ENCODE results near the gene PLCB4.

The PLCB4 gene

DNA sequence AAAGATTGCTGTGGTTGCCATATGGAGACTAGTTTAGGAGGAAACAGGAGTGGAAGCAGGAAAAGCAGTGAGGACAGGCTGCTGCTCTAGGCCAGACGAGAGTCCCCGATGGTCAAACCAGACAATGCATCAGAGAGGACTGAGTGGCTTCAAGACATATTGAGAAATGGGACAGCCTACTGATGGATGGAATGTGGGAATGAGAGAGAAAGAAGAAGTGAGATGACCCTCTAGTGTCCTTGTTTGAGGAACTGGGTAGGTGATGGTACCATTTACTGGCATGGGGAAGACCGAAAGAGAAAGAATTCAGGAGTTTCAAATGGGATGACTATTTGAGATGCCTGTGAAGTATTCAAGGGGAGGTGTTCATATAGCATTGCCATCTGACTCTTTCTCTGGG, 333.7 kb downstream of the PLCB4 start:
- no peak overlapping the region for H3K4me3 ChIP-seq (ENCODE audit: low read depth, low read length)
- no peak for TF ChIP-seq CTCF (IDR thresholded peaks at IDR 0.05; ENCODE audit: low read depth, low read length)

DNA sequence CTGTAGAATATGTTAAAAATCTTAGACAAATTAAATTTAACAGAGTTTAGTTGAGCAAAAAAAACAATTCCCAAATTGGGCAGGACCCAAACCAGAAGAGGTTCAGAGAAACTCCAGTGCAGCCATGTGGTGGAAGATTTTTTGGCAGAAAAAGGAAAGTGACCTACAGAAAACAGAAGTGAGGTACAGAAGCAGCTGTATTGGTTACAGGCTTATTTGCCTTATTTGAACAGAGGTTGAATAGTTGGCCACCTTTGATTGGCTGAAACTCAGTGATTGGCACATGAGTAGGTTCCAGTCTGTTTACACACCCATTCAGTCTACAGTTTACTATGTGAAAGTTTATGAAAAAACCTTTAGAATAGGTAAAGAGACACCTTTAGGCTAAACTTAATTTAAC, 334.6 kb downstream of the PLCB4 start:
- H3K4me3 ChIP-seq (ENCODE audit: low read depth, low read length) = no peak overlapping the region
- H3K9me3 ChIP-seq (ENCODE audit: severe bottlenecking) = no peaks in the 10 kb centered on the region
- H3K27ac ChIP-seq = no peak overlapping the region
- TF ChIP-seq CTCF (IDR thresholded peaks at IDR 0.05; ENCODE audit: low read depth, low read length) = no peak
- no peaks in the 10 kb centered on the region for H3K36me3 ChIP-seq
- DNase-seq = no peak
- no peaks in the 10 kb centered on the region for H3K27me3 ChIP-seq (ENCODE audit: insufficient read depth, low read depth, severe bottlenecking)

More for the DNA sequence above, 333.7 kb downstream of the PLCB4 start:
- Histone ChIP-seq H3K9me3 (ENCODE audit: severe bottlenecking) (no peaks in the 10 kb centered on the region), H3K27me3 (ENCODE audit: insufficient read depth, low read depth, severe bottlenecking) (no peaks in the 10 kb centered on the region), H3K36me3 (no peaks in the 10 kb centered on the region), H3K27ac (no peak overlapping the region)
- DNase-seq = no peak

DNA sequence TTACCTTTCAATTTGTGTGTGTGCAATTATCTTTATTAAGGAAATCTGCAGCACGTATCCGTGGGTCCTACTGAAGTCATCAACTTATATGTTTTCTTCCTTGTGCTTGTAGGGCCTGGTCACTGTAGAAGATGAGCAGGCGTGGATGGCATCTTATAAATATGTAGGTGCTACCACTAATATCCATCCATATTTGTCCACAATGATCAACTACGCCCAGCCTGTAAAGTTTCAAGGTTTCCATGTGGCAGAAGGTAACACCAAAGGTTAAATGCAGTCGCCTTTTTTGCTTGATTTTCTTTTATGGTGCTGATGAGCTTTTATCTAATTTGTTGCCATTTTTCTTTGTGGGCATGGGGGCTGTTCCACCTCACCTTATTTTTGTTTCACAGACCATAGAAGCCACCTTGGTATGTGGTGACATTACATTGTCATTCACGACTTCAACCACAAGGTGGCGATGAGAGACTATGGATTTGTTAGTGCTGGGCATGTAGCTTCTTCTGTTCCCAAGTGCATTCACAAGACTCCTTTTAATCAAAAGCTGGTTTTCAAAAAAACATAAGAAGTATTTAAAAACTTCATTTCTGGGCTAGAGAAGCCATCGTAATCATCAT, 339.0 kb downstream of the PLCB4 start:
- DNase-seq = peak; percentile 60

GRCh38 chr20:9408422-9409300, 339.8 kb downstream of the PLCB4 start:
- H3K9me3 ChIP-seq (ENCODE audit: severe bottlenecking) = no peaks in the 10 kb centered on the region
- H3K36me3 ChIP-seq = no peaks in the 10 kb centered on the region
- H3K27ac ChIP-seq = no peak overlapping the region
- no peaks in the 10 kb centered on the region for H3K27me3 ChIP-seq (ENCODE audit: insufficient read depth, low read depth, severe bottlenecking)
- no peak for TF ChIP-seq CTCF (IDR thresholded peaks at IDR 0.05; ENCODE audit: low read depth, low read length)
- DNase-seq = no peak
- H3K4me3 ChIP-seq (ENCODE audit: low read depth, low read length) = no peak overlapping the region

More for the DNA sequence above, 339.0 kb downstream of the PLCB4 start:
- H3K36me3 ChIP-seq = no peaks in the 10 kb centered on the region
- no peaks in the 10 kb centered on the region for H3K27me3 ChIP-seq (ENCODE audit: insufficient read depth, low read depth, severe bottlenecking)
- peak; percentile 69 for TF ChIP-seq CTCF (IDR thresholded peaks at IDR 0.05; ENCODE audit: low read depth, low read length)
- H3K4me3 ChIP-seq (ENCODE audit: low read depth, low read length) = no peak overlapping the region
- H3K9me3 ChIP-seq (ENCODE audit: severe bottlenecking) = no peaks in the 10 kb centered on the region
- no peak overlapping the region for H3K27ac ChIP-seq

DNA sequence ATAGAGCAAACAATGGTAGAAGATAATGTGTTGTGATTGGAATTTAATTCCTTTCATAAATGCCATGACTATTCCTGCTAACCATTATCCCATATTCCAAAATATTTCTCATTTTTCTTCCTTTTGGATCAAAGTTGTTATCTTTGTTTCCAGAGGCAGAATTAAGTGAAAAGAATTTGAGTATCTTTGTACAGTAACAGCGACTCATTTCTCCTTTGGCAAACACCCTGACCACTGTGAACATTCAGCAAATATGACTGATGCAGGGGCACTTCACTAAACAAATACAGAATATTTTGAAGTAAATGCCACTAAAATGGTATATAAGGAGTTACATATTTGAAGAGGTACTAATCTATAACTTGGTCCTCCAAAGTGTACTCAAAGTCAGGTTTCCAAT, 340.5 kb downstream of the PLCB4 start:
- Histone ChIP-seq H3K4me3 (ENCODE audit: low read depth, low read length) (no peak overlapping the region), H3K27ac (no peak overlapping the region)
- DNase-seq = no peak

More for the DNA sequence above, 340.5 kb downstream of the PLCB4 start:
- H3K9me3 ChIP-seq (ENCODE audit: severe bottlenecking) = no peaks in the 10 kb centered on the region
- no peaks in the 10 kb centered on the region for H3K27me3 ChIP-seq (ENCODE audit: insufficient read depth, low read depth, severe bottlenecking)
- H3K36me3 ChIP-seq = no peaks in the 10 kb centered on the region
- no peak for TF ChIP-seq CTCF (IDR thresholded peaks at IDR 0.05; ENCODE audit: low read depth, low read length)
